ENCODE data around the gene CD44.
A peak's percentile ranks its signal among the peaks of the same experiment; 100 is the strongest.

CD44 gene

DNA sequence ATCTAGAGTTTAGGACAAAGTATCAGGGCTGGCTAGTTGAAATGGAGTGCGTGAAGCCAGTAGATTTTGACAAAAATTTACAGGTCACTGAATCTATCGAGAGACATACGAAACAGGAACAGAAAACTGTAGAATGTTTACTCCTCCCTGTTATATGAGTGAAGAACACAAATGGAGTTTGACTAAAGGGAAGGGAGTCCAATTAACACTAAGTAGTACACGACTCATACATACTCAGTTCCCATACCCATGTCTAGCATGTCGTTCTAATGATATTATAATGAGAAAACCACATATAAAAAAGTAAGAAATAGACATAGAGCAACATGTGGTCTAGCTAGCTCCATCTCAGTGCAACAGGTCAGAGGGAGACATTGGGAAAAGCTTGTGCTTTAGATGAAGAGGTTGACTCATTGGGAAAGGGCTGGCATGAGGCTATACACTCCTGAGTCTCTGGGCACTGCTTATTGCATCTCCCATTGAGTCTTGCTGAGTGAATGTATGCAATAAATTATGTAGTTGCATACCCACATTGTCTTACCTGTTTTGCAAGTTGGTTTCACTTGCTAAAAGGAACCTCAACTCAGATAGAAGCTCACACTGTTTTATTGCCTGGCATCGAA is 43.5 kb downstream of the CD44 start:
- TF ChIP-seq, protein P1, sequence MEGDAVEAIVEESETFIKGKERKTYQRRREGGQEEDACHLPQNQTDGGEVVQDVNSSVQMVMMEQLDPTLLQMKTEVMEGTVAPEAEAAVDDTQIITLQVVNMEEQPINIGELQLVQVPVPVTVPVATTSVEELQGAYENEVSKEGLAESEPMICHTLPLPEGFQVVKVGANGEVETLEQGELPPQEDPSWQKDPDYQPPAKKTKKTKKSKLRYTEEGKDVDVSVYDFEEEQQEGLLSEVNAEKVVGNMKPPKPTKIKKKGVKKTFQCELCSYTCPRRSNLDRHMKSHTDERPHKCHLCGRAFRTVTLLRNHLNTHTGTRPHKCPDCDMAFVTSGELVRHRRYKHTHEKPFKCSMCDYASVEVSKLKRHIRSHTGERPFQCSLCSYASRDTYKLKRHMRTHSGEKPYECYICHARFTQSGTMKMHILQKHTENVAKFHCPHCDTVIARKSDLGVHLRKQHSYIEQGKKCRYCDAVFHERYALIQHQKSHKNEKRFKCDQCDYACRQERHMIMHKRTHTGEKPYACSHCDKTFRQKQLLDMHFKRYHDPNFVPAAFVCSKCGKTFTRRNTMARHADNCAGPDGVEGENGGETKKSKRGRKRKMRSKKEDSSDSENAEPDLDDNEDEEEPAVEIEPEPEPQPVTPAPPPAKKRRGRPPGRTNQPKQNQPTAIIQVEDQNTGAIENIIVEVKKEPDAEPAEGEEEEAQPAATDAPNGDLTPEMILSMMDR (IDR thresholded peaks at IDR 0.05; ENCODE audit: control insufficient read depth, extremely low read depth, insufficient read depth) = no peak
- H3K4me3 ChIP-seq (ENCODE audit: low read depth, low read length) = no peak overlapping the region
- DNase-seq (ENCODE audit: low read depth) = peak; percentile 71

DNA sequence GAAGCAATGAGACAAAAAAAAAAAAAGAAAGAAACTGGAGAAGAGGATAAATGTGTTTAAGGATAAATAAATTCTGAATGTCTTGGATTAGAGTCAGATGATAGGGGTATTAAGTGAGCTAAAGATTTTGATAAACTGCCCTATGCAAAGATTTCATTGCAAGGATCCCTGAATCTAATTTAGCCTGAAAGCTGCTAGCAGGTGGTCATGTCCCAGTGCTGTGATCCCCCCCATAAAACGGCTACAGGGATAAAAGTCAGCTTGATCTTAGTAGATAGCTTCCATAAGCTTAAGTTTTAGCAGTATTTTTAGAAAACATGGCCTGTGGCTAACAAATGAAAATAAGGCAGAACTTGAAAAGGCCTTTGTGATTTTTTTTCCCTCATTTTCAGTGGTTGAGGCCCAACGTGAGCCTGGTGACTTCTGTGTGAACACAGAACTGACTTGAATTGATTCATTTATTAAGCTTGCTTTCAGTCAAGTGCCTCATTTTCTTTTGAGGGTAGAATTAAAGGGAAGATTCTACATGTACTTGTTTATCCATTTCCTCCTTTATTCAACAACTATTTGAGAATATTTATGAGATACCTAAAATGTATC is 44.5 kb downstream of the CD44 start:
- TF ChIP-seq, protein P1 (IDR thresholded peaks at IDR 0.05; ENCODE audit: control insufficient read depth, extremely low read depth, insufficient read depth) = no peak
- no peak overlapping the region for H3K4me3 ChIP-seq (ENCODE audit: low read depth, low read length)
- DNase-seq (ENCODE audit: low read depth) = no peak

DNA sequence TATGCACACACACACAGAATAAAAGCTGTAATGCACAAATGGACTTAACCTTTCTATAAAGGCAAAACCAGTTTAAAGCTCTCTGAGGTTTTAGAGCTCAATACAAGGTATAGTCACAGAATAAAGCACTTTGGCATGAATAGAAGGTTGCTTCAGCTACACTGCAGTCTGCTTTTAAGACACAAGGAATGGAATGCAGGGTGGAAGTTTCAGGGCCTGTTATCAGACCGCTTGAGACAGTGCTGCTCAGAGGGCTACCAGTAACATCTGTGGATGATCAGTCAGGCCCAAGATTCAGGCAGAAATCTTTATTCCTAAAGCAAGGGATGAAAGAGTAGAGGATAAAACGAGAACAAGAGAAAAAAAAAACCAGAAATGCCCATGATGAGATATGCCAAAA is 46.7 kb downstream of the CD44 start:
- no peak overlapping the region for H3K4me3 ChIP-seq (ENCODE audit: low read depth, low read length)
- DNase-seq (ENCODE audit: low read depth) = no peak
- TF ChIP-seq, protein P1 (IDR thresholded peaks at IDR 0.05; ENCODE audit: control insufficient read depth, extremely low read depth, insufficient read depth) = no peak

DNA sequence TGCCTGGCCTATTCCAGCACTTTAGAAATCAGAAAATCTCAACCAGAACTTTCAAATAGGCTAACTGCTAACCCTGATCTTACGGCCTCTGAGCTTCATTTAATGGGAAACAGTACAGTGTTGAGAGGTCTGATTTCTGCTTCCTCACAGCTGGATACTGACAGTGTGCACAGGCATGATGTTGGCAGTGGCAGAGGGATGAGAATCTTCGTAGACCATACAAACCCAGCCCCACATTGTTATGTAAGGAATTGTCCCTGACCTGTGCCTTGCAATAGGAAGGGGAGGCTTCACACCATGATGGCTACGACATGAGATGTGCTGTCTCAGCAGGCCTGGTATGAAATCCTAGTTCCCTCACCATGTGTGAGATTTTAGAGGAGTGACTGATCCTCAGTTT is 49.0 kb downstream of the CD44 start:
- DNase-seq (ENCODE audit: low read depth) = no peak
- no peak overlapping the region for H3K4me3 ChIP-seq (ENCODE audit: low read depth, low read length)
- TF ChIP-seq, protein P1 (IDR thresholded peaks at IDR 0.05; ENCODE audit: control insufficient read depth, extremely low read depth, insufficient read depth) = no peak

DNA sequence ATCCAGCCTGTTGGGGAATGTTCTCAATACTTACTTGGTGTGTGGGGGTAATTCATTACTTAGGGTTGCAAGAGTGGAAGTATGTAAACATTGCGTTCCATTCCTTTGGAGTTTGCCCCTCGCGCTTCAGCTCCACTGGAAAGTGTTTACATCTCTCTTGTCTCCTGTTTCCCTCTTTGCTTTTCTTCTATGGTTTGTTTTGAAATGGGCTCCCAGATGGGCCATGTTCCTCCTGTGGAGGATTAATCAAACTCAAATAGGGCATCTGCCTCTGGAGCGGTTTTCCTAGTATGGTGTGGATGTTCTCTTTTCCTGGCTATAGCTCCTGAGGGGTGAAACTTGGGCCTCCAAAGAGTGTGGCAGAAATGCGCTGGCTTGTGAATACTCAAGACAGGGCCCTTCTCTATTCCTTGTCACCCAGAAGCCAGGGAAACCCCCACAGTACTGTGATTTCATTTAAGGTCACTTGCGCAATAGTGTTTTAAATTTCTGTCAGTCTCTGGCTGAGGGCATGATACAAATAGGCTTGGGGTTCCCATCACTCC is 51.9 kb downstream of the CD44 start:
- no peak for DNase-seq (ENCODE audit: low read depth)
- no peak overlapping the region for H3K4me3 ChIP-seq (ENCODE audit: low read depth, low read length)
- TF ChIP-seq, protein P1 (IDR thresholded peaks at IDR 0.05; ENCODE audit: control insufficient read depth, extremely low read depth, insufficient read depth) = no peak

DNA sequence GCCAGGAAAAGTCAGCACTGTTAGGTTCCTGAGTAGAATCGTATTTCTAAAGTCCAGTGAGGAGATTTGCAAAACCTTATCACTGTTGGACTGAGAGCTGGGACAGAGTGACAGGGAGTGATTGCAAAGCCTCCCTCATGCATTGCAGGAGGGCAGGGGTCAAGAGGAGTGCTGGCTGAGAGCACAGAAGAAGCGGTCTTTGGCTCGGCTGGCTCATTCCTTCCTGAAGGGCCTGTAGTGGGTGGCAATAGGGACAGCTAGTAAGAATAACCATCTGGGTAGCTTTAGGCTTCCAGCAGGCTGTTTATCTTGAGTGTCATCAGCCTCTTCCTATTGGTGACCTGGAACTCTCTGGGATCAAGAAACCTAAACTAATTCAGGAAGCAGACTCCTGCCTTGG is 53.4 kb downstream of the CD44 start:
- TF ChIP-seq, protein P1 (IDR thresholded peaks at IDR 0.05; ENCODE audit: control insufficient read depth, extremely low read depth, insufficient read depth) = no peak
- DNase-seq (ENCODE audit: low read depth) = no peak
- no peak overlapping the region for H3K4me3 ChIP-seq (ENCODE audit: low read depth, low read length)

All from LNCaP clone FGC (cell line).